ENCODE measurements around the gene BUD13. TPM values are rescaled to one million over a fixed set of nuclear protein-coding genes. Genes with fewer than 3 reads are reported as not detected.
A peak's percentile ranks its signal among the peaks of the same experiment; 100 is the strongest.

The BUD13 gene
- total and polyA plus RNA-seq, 2 of the 13 experiments (the other 11 are each of a cell fraction or from before 2014, with no cell fraction given): 13.3 to 25.9 TPM

DNA sequence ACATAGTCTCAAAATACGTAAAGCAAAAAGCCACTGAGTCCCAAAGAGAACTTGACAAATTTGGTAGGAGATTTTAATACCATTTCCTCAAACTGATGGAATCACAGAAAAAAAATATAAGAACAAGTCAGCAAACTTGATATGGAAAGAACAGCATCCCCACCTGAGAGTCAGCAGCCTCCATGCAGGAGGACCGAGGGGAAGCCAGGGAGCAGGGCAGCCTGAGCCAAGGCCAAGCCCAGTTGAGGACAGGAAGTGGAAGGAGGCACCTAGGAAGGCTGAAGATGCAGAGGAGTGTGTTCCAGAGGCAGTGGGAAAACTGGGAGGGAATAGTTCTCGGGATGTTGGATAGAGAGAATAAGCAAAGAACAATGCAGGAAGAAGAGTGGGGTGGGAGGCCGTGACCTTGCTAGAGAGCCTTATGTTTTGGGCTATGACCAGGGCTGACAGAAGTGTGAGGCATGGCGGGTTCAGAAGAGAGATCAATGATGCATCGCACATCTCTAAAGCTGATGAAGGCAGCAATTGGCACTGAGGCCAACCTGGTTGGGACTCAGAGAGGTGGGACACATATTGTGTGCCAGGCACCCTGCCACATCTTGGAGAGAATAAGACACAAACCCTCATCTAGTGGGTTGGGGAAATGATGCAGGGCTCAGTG, 34.9 kb upstream of the BUD13 start (continued):
- TF ChIP-seq, protein P1, sequence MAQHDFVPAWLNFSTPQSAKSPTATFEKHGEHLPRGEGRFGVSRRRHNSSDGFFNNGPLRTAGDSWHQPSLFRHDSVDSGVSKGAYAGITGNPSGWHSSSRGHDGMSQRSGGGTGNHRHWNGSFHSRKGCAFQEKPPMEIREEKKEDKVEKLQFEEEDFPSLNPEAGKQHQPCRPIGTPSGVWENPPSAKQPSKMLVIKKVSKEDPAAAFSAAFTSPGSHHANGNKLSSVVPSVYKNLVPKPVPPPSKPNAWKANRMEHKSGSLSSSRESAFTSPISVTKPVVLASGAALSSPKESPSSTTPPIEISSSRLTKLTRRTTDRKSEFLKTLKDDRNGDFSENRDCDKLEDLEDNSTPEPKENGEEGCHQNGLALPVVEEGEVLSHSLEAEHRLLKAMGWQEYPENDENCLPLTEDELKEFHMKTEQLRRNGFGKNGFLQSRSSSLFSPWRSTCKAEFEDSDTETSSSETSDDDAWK (CRISPR knock-in tag; IDR thresholded peaks at IDR 0.05): no peak
- TF ChIP-seq SP4 (CRISPR knock-in tag; IDR thresholded peaks at IDR 0.05) (no peak), KDM3A (CRISPR knock-in tag; IDR thresholded peaks at IDR 0.05; ENCODE audit: low read depth) (no peak), ZNF460 (CRISPR knock-in tag; IDR thresholded peaks at IDR 0.05; ENCODE audit: borderline replicate concordance) (no peak), ZNF274 (CRISPR knock-in tag; IDR thresholded peaks at IDR 0.05) (no peak), CENPT (CRISPR knock-in tag; IDR thresholded peaks at IDR 0.05; ENCODE audit: low read depth) (no peak), ZNF615 (CRISPR knock-in tag; IDR thresholded peaks at IDR 0.05; ENCODE audit: borderline replicate concordance) (0 out of 2 replicates have a peak, but pooled peaks have one; percentile 15), ZKSCAN5 (CRISPR knock-in tag; IDR thresholded peaks at IDR 0.05) (no peak), FOSL2 (CRISPR knock-in tag; IDR thresholded peaks at IDR 0.05) (no peak), ZNF17 (CRISPR knock-in tag; IDR thresholded peaks at IDR 0.05) (no peak), ZSCAN25 (CRISPR knock-in tag; IDR thresholded peaks at IDR 0.05) (no peak), ZNF432 (CRISPR knock-in tag; IDR thresholded peaks at IDR 0.05; ENCODE audit: borderline replicate concordance) (no peak), ZNF792 (CRISPR knock-in tag; IDR thresholded peaks at IDR 0.05) (no peak), ZNF720 (CRISPR knock-in tag; IDR thresholded peaks at IDR 0.05) (no peak), ZNF543 (CRISPR knock-in tag; IDR thresholded peaks at IDR 0.05) (0 out of 2 replicates have a peak, but pooled peaks have one; percentile 9), ZNF674 (CRISPR knock-in tag; IDR thresholded peaks at IDR 0.05; ENCODE audit: low read depth) (no peak), ZNF224 (CRISPR knock-in tag; IDR thresholded peaks at IDR 0.05) (no peak), ZFY (CRISPR knock-in tag; IDR thresholded peaks at IDR 0.05) (no peak), DR1 (CRISPR knock-in tag; IDR thresholded peaks at IDR 0.05) (no peak), EED (CRISPR knock-in tag; IDR thresholded peaks at IDR 0.05) (peak; percentile 86; the same call in 1 of the 2 replicates), ZEB1 (IDR thresholded peaks at IDR 0.05; ENCODE audit: insufficient replicate concordance, low read depth) (no peak)
- TF ChIP-seq, protein P2, sequence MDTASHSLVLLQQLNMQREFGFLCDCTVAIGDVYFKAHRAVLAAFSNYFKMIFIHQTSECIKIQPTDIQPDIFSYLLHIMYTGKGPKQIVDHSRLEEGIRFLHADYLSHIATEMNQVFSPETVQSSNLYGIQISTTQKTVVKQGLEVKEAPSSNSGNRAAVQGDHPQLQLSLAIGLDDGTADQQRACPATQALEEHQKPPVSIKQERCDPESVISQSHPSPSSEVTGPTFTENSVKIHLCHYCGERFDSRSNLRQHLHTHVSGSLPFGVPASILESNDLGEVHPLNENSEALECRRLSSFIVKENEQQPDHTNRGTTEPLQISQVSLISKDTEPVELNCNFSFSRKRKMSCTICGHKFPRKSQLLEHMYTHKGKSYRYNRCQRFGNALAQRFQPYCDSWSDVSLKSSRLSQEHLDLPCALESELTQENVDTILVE (CRISPR knock-in tag; IDR thresholded peaks at IDR 0.05): 0 out of 2 replicates have a peak, but pooled peaks have one; percentile 48
- TF ChIP-seq, protein P3, sequence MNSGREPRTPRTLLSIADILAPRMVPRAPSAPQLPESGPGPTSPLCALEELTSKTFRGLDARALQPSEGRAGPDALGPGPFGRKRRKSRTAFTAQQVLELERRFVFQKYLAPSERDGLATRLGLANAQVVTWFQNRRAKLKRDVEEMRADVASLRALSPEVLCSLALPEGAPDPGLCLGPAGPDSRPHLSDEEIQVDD (CRISPR knock-in tag; IDR thresholded peaks at IDR 0.05; ENCODE audit: borderline replicate concordance): no peak
- TF ChIP-seq, protein P4, sequence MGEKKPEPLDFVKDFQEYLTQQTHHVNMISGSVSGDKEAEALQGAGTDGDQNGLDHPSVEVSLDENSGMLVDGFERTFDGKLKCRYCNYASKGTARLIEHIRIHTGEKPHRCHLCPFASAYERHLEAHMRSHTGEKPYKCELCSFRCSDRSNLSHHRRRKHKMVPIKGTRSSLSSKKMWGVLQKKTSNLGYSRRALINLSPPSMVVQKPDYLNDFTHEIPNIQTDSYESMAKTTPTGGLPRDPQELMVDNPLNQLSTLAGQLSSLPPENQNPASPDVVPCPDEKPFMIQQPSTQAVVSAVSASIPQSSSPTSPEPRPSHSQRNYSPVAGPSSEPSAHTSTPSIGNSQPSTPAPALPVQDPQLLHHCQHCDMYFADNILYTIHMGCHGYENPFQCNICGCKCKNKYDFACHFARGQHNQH (CRISPR knock-in tag; IDR thresholded peaks at IDR 0.05): no peak
- TF ChIP-seq, protein P5, sequence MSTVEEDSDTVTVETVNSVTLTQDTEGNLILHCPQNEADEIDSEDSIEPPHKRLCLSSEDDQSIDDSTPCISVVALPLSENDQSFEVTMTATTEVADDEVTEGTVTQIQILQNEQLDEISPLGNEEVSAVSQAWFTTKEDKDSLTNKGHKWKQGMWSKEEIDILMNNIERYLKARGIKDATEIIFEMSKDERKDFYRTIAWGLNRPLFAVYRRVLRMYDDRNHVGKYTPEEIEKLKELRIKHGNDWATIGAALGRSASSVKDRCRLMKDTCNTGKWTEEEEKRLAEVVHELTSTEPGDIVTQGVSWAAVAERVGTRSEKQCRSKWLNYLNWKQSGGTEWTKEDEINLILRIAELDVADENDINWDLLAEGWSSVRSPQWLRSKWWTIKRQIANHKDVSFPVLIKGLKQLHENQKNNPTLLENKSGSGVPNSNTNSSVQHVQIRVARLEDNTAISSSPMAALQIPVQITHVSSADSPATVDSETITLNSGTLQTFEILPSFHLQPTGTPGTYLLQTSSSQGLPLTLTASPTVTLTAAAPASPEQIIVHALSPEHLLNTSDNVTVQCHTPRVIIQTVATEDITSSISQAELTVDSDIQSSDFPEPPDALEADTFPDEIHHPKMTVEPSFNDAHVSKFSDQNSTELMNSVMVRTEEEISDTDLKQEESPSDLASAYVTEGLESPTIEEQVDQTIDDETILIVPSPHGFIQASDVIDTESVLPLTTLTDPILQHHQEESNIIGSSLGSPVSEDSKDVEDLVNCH (CRISPR knock-in tag; IDR thresholded peaks at IDR 0.05): no peak

Data from HepG2 (cell line).